ENCODE data around the gene DOP1A. TPM values are rescaled to one million over a fixed set of nuclear protein-coding genes. Genes with fewer than 3 reads are reported as not detected.

Gene DOP1A
- total RNA-seq, 1 experiment from 2014 or later, result 17.0 TPM

DNA sequence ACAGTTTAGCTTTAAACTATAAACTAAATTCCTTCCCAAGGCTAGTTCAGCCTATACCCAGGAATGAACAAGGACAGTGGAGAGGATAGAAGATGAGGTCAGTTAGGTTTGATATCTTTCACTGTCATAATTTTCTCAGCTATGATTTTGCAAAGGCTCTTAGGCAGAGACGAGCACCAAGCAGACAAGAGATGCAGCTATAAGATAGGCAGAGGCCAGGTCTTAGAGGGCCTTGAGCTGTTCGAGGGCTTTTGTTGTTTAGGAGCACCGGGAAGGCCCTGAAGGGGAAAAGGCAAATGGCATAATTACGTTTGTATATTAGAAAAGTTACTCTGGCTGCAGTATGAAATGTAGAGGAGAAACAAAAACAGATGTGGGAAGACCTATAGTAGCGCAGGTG is 59.8 kb downstream of the DOP1A start:
- no peak overlapping the region for H4K91ac ChIP-seq (ENCODE audit: insufficient read length, low read depth, low read length)
- no peak overlapping the region for H3K18ac ChIP-seq (ENCODE audit: insufficient read length, low read depth, low read length)
- no peak overlapping the region for H2BK12ac ChIP-seq (ENCODE audit: insufficient read length, low read depth, low read length)
- no peak overlapping the region for H2BK15ac ChIP-seq (ENCODE audit: low read depth, low read length)
- H4K20me1 ChIP-seq (ENCODE audit: control insufficient read depth, insufficient read depth, insufficient read length), result no peaks in the 10 kb centered on the region
- H3T11ph ChIP-seq (ENCODE audit: low read length), result no peak overlapping the region
- TF ChIP-seq, protein P1, sequence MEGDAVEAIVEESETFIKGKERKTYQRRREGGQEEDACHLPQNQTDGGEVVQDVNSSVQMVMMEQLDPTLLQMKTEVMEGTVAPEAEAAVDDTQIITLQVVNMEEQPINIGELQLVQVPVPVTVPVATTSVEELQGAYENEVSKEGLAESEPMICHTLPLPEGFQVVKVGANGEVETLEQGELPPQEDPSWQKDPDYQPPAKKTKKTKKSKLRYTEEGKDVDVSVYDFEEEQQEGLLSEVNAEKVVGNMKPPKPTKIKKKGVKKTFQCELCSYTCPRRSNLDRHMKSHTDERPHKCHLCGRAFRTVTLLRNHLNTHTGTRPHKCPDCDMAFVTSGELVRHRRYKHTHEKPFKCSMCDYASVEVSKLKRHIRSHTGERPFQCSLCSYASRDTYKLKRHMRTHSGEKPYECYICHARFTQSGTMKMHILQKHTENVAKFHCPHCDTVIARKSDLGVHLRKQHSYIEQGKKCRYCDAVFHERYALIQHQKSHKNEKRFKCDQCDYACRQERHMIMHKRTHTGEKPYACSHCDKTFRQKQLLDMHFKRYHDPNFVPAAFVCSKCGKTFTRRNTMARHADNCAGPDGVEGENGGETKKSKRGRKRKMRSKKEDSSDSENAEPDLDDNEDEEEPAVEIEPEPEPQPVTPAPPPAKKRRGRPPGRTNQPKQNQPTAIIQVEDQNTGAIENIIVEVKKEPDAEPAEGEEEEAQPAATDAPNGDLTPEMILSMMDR (conservative IDR thresholded peaks at IDR 0.05), result no peak
- Mint-ChIP-seq H3K4me1 (peaks cover 10 to 19% of the 10 kb centered on the region in 2 experiments), H3K27me3 (ENCODE audit: low read depth) (no peaks in the 10 kb centered on the region), H3K4me3 (no peak overlapping the region), H3K36me3 (ENCODE audit: insufficient read depth in 1 of 3, low read depth in 3 of 3) (peaks cover 3 to 52% (median 52%) of the 10 kb centered on the region in 3 experiments; a peak in 6 of 7 replicates), H3K9me3 (no peaks in the 10 kb centered on the region), H3K27ac (peak overlapping the region in 2 of 3 experiments; percentile 15 to 87; a peak in 3 of 7 replicates)
- no CpG with 5 or more reads among the region's 5 CpGs for WGBS (ENCODE audit: extremely low coverage, insufficient read length, low lambda C conversion rate)
- H3K4ac ChIP-seq (ENCODE audit: low read depth, low read length), result no peak overlapping the region
- no peak overlapping the region for H2AK5ac ChIP-seq (ENCODE audit: insufficient read length, low read length)
- H3K4me2 ChIP-seq (ENCODE audit: insufficient read depth, insufficient read length, low read length), result no peak overlapping the region
- no peak overlapping the region for H2BK5ac ChIP-seq (ENCODE audit: insufficient read length, low read length)
- no peak overlapping the region for H3K23ac ChIP-seq (ENCODE audit: insufficient read length, low read depth, low read length)
- H2BK120ac ChIP-seq (ENCODE audit: low read depth, low read length, poor library complexity, severe bottlenecking), result no peak overlapping the region
- no peak overlapping the region for H4K5ac ChIP-seq (ENCODE audit: insufficient read length, low read depth, low read length)
- H3K4me1 ChIP-seq (ENCODE audit: insufficient read depth, low read length), result peaks cover 7% of the 10 kb centered on the region
- no peak overlapping the region for H3K9ac ChIP-seq (ENCODE audit: extremely low read depth, insufficient read length, low read length)
- no peak overlapping the region for H3K27ac ChIP-seq (ENCODE audit: insufficient read length, low read depth, low read length)
- no peaks in the 10 kb centered on the region for H3K27me3 ChIP-seq (ENCODE audit: insufficient read depth, low read length)
- no peak overlapping the region for H3K56ac ChIP-seq (ENCODE audit: insufficient read length, low read depth, low read length)
- DNase-seq, result no peak
- no peak overlapping the region for H2AFZ ChIP-seq (ENCODE audit: low read length)
- H3K79me1 ChIP-seq (ENCODE audit: insufficient read depth, low read depth, low read length, poor library complexity, severe bottlenecking), result no peaks in the 10 kb centered on the region
- no peak overlapping the region for H3K14ac ChIP-seq (ENCODE audit: insufficient read depth, low read length)
- no peaks in the 10 kb centered on the region for H3K79me2 ChIP-seq (ENCODE audit: insufficient read depth, low read length)
- H4K8ac ChIP-seq (replicated peaks; ENCODE audit: insufficient read length, low read depth, low read length), result no peak overlapping the region
- no peak overlapping the region for H2BK20ac ChIP-seq (ENCODE audit: low read depth, low read length, poor library complexity, severe bottlenecking)
- no peaks in the 10 kb centered on the region for H3K23me2 ChIP-seq (ENCODE audit: insufficient read length, low read depth, low read length, poor library complexity, severe bottlenecking)
- no peaks in the 10 kb centered on the region for H3K9me3 ChIP-seq (ENCODE audit: control insufficient read depth, low read depth, low read length)

Measured in H9 (cell line).